CD14-positive monocyte (primary cell): ENCODE measurements around the gene CDKL5. TPM values are rescaled to one million over a fixed set of nuclear protein-coding genes. Genes with fewer than 3 reads are reported as not detected.

Source experiments
- DNase-seq, 3 donors: peaks; one replicate each; pipeline ENCODE4 v3.0.0-alpha.2; 2011 to 2022
- H2AFZ ChIP-seq: 2 replicates; pipeline ENCODE4 v1.6.0; 2012; ENCODE audit warnings: mild to moderate bottlenecking, low read depth, low read length, inconsistent platforms; ENCODE audit not compliant: insufficient read depth, poor library complexity, severe bottlenecking
- H3K27ac ChIP-seq, 2 donors: 1 replicate in 1 of 2; 2 replicates in 1 of 2; pipeline ENCODE4 v1.5.1; 2012 to 2013; ENCODE audit warnings: low read length in 2 of 2, control low read depth in 1 of 2, inconsistent platforms in 1 of 2, low read depth in 1 of 2, mild to moderate bottlenecking in 1 of 2
- H3K27me3 ChIP-seq, 2 donors: one replicate each; pipeline versions ENCODE4 v1.6.0 to v1.6.1; 2011 to 2013; ENCODE audit warnings: low read length in 2 of 2; ENCODE audit not compliant: control insufficient read depth in 2 of 2, insufficient read depth in 2 of 2
- H3K36me3 ChIP-seq, 2 donors: replicated peaks in 1 of 2; 1 replicate in 1 of 2; 2 replicates in 1 of 2; pipeline versions ENCODE4 v1.5.1 to v1.6.1; 2012 to 2013; ENCODE audit warnings: low read length in 2 of 2, control low read depth in 1 of 2, inconsistent platforms in 1 of 2, mild to moderate bottlenecking in 1 of 2; ENCODE audit not compliant: insufficient read depth in 2 of 2, control insufficient read depth in 1 of 2
- H3K4me1 ChIP-seq, 2 donors: 1 replicate in 1 of 2; 2 replicates in 1 of 2; pipeline versions ENCODE4 v1.5.1 to v1.6.1; 2012 to 2013; ENCODE audit warnings: low read length in 2 of 2, control low read depth in 1 of 2, inconsistent platforms in 1 of 2, mild to moderate bottlenecking in 1 of 2, moderate library complexity in 1 of 2; ENCODE audit not compliant: insufficient read depth in 2 of 2, control insufficient read depth in 1 of 2
- H3K4me2 ChIP-seq: replicated peaks from 2 replicates; pipeline ENCODE3; 2012; ENCODE audit warnings: low read length, moderate library complexity, mild to moderate bottlenecking; ENCODE audit not compliant: poor library complexity, severe bottlenecking; ENCODE audit errors: extremely low read depth
- H3K4me3 ChIP-seq, 3 experiments: fragments of 200-600 bp in 1 of 3; sonication (generic) in 1 of 3; replicated peaks in 1 of 3; 1 replicate in 2 of 3; 2 replicates in 1 of 3; pipeline ENCODE4 v1.5.1; 2011 to 2013; ENCODE audit warnings: low read length in 3 of 3, mild to moderate bottlenecking in 3 of 3, control low read depth in 2 of 3, low read depth in 2 of 3, inconsistent platforms in 1 of 3, moderate library complexity in 1 of 3
- H3K79me2 ChIP-seq: 2 replicates; pipeline ENCODE4 v1.6.0; 2012; ENCODE audit warnings: mild to moderate bottlenecking, control low read depth, inconsistent platforms, low read length, moderate library complexity; ENCODE audit not compliant: insufficient read depth
- H3K9ac ChIP-seq: 2 replicates; pipeline ENCODE4 v1.6.0; 2017; ENCODE audit warnings: low read length, mild to moderate bottlenecking; ENCODE audit not compliant: insufficient read depth, poor library complexity, severe bottlenecking
- H3K9me3 ChIP-seq, 2 donors: replicated peaks in 1 of 2; 1 replicate in 1 of 2; 2 replicates in 1 of 2; pipeline versions ENCODE4 v1.5.1 to v1.6.1; 2012 to 2013; ENCODE audit warnings: low read length in 2 of 2, control low read depth in 1 of 2; ENCODE audit not compliant: control insufficient read depth in 1 of 2, insufficient read depth in 1 of 2
- H4K20me1 ChIP-seq: 2 replicates; pipeline ENCODE4 v1.6.0; 2012; ENCODE audit warnings: mild to moderate bottlenecking, low read length, control low read depth, moderate library complexity; ENCODE audit not compliant: insufficient read depth
- H3K27ac Mint-ChIP-seq, 7 donors: one replicate each; pipeline ENCODE4 v1.8.0; 2020; ENCODE audit warnings: mild to moderate bottlenecking in 7 of 7, mixed read lengths in 7 of 7, moderate library complexity in 6 of 7, inconsistent platforms in 2 of 7
- H3K27me3 Mint-ChIP-seq, 3 donors: one replicate each; pipeline ENCODE4 v1.8.0; 2021 to 2022; ENCODE audit warnings: low read depth in 3 of 3, mild to moderate bottlenecking in 3 of 3, mixed read lengths in 3 of 3, moderate library complexity in 3 of 3, inconsistent platforms in 1 of 3
- H3K36me3 Mint-ChIP-seq, 2 donors: one replicate each; pipeline ENCODE4 v1.8.0; 2020; ENCODE audit warnings: mixed read lengths in 2 of 2, inconsistent platforms in 1 of 2, mild to moderate bottlenecking in 1 of 2
- H3K4me1 Mint-ChIP-seq: one replicate; pipeline ENCODE4 v1.8.0; 2020; ENCODE audit warnings: mild to moderate bottlenecking, mixed read lengths
- H3K4me3 Mint-ChIP-seq, 2 donors: one replicate each; pipeline ENCODE4 v1.8.0; 2020; ENCODE audit warnings: mild to moderate bottlenecking in 2 of 2, mixed read lengths in 2 of 2, moderate library complexity in 1 of 2
- H3K9me3 Mint-ChIP-seq, 7 donors: one replicate each; pipeline ENCODE4 v1.8.0; 2020 to 2022; ENCODE audit warnings: mixed read lengths in 7 of 7, mild to moderate bottlenecking in 6 of 7, moderate library complexity in 6 of 7, inconsistent platforms in 2 of 7
- CTCF ChIP-seq: fragments of 200-600 bp; IDR thresholded peaks from one replicate; pipeline ENCODE4 v1.8.0; 2022; ENCODE audit warnings: antibody characterized with exemption, mild to moderate bottlenecking
- WGBS: methylation state at CpG from one replicate; pipeline ENCODE4 v1.1.5; 2013; ENCODE audit warnings: missing lambda C conversion rate; ENCODE audit not compliant: insufficient coverage; 5-methylcytosine and 5-hydroxymethylcytosine counted together
- intact Hi-C, 2 donors: fragments of 100-400 bp; cut with micrococcal nuclease; formaldehyde crosslinking; loops; one replicate each; pipeline versions ENCODE4 v1.15.0 to v1.15.1; 2023
- polyA plus RNA-seq, 3 donors: library from polyadenylated mRNA; depleted of rRNA in 1 of 3; unstranded in 2 of 3; stranded (reverse) in 1 of 3; fragments of 300-500 nt in 2 of 3; fragments of >200 nt in 1 of 3; fragmentation: Illumina TruSeq in 2 of 3; gene quantifications; 1 replicate in 2 of 3; 2 replicates in 1 of 3; pipeline ENCODE4 v1.2.3, GENCODE V29; 2012 to 2021

The CDKL5 gene
- polyA plus RNA-seq, 3 donors, result 0.54 to 3.6 (median 1.4) TPM

GRCh38 chrX:18389966-18390365 lies 35.4 kb upstream of the CDKL5 start:
- Histone ChIP-seq H3K27me3 (no peaks in the 10 kb centered on the region), H3K4me3 (no peak overlapping the region), H3K9ac (no peak overlapping the region), H4K20me1 (no peaks in the 10 kb centered on the region), H3K4me1 (no peaks in the 10 kb centered on the region), H3K79me2 (no peaks in the 10 kb centered on the region), H3K27ac (no peak overlapping the region), H3K9me3 (no peaks in the 10 kb centered on the region), H2AFZ (no peak overlapping the region), H3K4me2 (no peak overlapping the region), H3K36me3 (no peaks in the 10 kb centered on the region)
- H3K36me3 Mint-ChIP-seq, result no peaks in the 10 kb centered on the region
- no peak for TF ChIP-seq CTCF
- H3K9me3 Mint-ChIP-seq, result peaks cover 0 to 7% (median 0%) of the 10 kb centered on the region in 7 donors
- no peak overlapping the region for H3K27ac Mint-ChIP-seq
- H3K4me1 Mint-ChIP-seq, result no peaks in the 10 kb centered on the region
- no peak overlapping the region for H3K4me3 Mint-ChIP-seq
- DNase-seq, result no peak
- intact Hi-C loops, result loop anchor here (5.0 to 10.0 kb wide), 3 partner anchors 505 to 942 kb away; no protein-coding TSS in a partner anchor
- WGBS, result no CpG with 5 or more reads among the region's 3 CpGs
- peaks cover 0 to 2% (median 0%) of the 10 kb centered on the region in 3 donors for H3K27me3 Mint-ChIP-seq

GRCh38 chrX:18390941-18391538 lies 34.4 kb upstream of the CDKL5 start:
- H3K4me3 ChIP-seq, result no peak overlapping the region
- H3K9me3 ChIP-seq, result no peaks in the 10 kb centered on the region
- H3K4me1 ChIP-seq, result no peaks in the 10 kb centered on the region
- H3K27me3 ChIP-seq, result no peaks in the 10 kb centered on the region
- H3K4me1 Mint-ChIP-seq, result no peaks in the 10 kb centered on the region
- H3K79me2 ChIP-seq, result no peaks in the 10 kb centered on the region
- H3K27ac ChIP-seq, result no peak overlapping the region
- H3K9me3 Mint-ChIP-seq, result peaks cover 0 to 7% (median 0%) of the 10 kb centered on the region in 7 donors
- 0% methylated on average over 1 of the region's 9 CpGs for WGBS
- no peak overlapping the region for H3K9ac ChIP-seq
- H3K27ac Mint-ChIP-seq, result peak overlapping the region in 1 of 7 donors; percentile 63
- no peak overlapping the region for H3K4me2 ChIP-seq
- H3K27me3 Mint-ChIP-seq, result peaks cover 0 to 2% (median 0%) of the 10 kb centered on the region in 3 donors
- intact Hi-C loops, result loop anchor here (5.0 to 10.0 kb wide), 3 partner anchors 504 to 941 kb away; no protein-coding TSS in a partner anchor
- no peaks in the 10 kb centered on the region for H3K36me3 Mint-ChIP-seq
- H2AFZ ChIP-seq, result no peak overlapping the region
- H3K36me3 ChIP-seq, result no peaks in the 10 kb centered on the region
- no peaks in the 10 kb centered on the region for H4K20me1 ChIP-seq
- H3K4me3 Mint-ChIP-seq, result peak overlapping the region in 1 of 2 donors; percentile 51
- DNase-seq, result peak; percentile 47 to 59 (median 51)
- peak; percentile 61 for TF ChIP-seq CTCF
